Activated CD4-positive, alpha-beta T cell treated with anti-CD3 and anti-CD28 coated beads, Interleukin-2, amount 10 ng/mL, durations not matched to agents 7 days and 5 days (primary cell): ENCODE data around the gene C20orf144. TPM values are rescaled to one million over a fixed set of nuclear protein-coding genes. Genes with fewer than 3 reads are reported as not detected.

ENCODE experiments used
- CTCF ChIA-PET: fragments of 350-600 bp; sonication (Branson Sonifier 250); formaldehyde crosslinking; loops from one replicate; lab custom pipeline; 2021; ENCODE audit warnings: antibody characterized with exemption; lab: Charles Lee
- POLR2A ChIA-PET: fragments of 350-600 bp; sonication (Branson Sonifier 250); formaldehyde crosslinking; loops from one replicate; lab custom pipeline; 2021; ENCODE audit warnings: antibody characterized with exemption; lab: Charles Lee
- DNase-seq: peaks from one replicate; pipeline ENCODE4 v3.0.0-alpha.2; 2020
- H3K27ac Mint-ChIP-seq: one replicate; pipeline ENCODE4 v1.8.0; 2021; ENCODE audit warnings: mild to moderate bottlenecking, moderate library complexity, mixed read lengths
- H3K27me3 Mint-ChIP-seq: one replicate; pipeline ENCODE4 v1.8.0; 2021; ENCODE audit warnings: mixed read lengths
- H3K36me3 Mint-ChIP-seq: one replicate; pipeline ENCODE4 v1.8.0; 2021; ENCODE audit warnings: low read depth, mixed read lengths
- H3K4me1 Mint-ChIP-seq: one replicate; pipeline ENCODE4 v1.8.0; 2021; ENCODE audit warnings: mixed read lengths
- H3K4me3 Mint-ChIP-seq: one replicate; pipeline ENCODE4 v1.8.0; 2021; ENCODE audit warnings: mild to moderate bottlenecking, moderate library complexity, mixed read lengths
- H3K9me3 Mint-ChIP-seq: one replicate; pipeline ENCODE4 v1.8.0; 2021; ENCODE audit warnings: mixed read lengths
- total RNA-seq, 2 experiments: library from RNA; stranded (reverse); gene quantifications; one replicate each; pipeline ENCODE4 v1.2.3, GENCODE V29; 2021

The C20orf144 gene
- total RNA-seq, 2 experiments from 2014 or later = 0.15 to 0.25 TPM

- Mint-ChIP-seq H3K4me3 (peak overlapping the region; percentile 54), H3K9me3 (no peaks in the 10 kb centered on the region), H3K4me1 (peaks cover 82% of the 10 kb centered on the region), H3K27me3 (no peaks in the 10 kb centered on the region), H3K36me3 (peaks cover 15% of the 10 kb centered on the region), H3K27ac (peak overlapping the region; percentile 94)
- CTCF ChIA-PET = interaction anchor here (0.5 to 1.0 kb wide), 3 partner anchors 8 to 233 kb away, joined by 3 to 4 read pairs (median 3); no protein-coding TSS in a partner anchor
- no peak for DNase-seq
- POLR2A ChIA-PET = interaction anchor here (1.0 kb wide), 1 partner anchor 33 kb away, joined by 6 read pairs; the partner anchor contains the start of gene PXMP4
Measured at GRCh38 chr20:33686984-33687366, 24.8 kb downstream of the C20orf144 start.

GRCh38 chr20:33687370-33687915 lies 25.3 kb downstream of the C20orf144 start:
- no peak for DNase-seq
- Mint-ChIP-seq H3K36me3 (peaks cover 12% of the 10 kb centered on the region), H3K9me3 (no peaks in the 10 kb centered on the region), H3K4me3 (no peak overlapping the region), H3K4me1 (peaks cover 80% of the 10 kb centered on the region), H3K27me3 (no peaks in the 10 kb centered on the region), H3K27ac (peak overlapping the region; percentile 94)
- POLR2A ChIA-PET = interaction anchor here (0.5 kb wide), 1 partner anchor 36 kb away, joined by 4 read pairs; no protein-coding TSS in a partner anchor
- CTCF ChIA-PET = interaction anchor here (0.5 to 1.0 kb wide), 3 partner anchors 9 to 233 kb away, joined by 3 to 4 read pairs (median 3); no protein-coding TSS in a partner anchor

DNA sequence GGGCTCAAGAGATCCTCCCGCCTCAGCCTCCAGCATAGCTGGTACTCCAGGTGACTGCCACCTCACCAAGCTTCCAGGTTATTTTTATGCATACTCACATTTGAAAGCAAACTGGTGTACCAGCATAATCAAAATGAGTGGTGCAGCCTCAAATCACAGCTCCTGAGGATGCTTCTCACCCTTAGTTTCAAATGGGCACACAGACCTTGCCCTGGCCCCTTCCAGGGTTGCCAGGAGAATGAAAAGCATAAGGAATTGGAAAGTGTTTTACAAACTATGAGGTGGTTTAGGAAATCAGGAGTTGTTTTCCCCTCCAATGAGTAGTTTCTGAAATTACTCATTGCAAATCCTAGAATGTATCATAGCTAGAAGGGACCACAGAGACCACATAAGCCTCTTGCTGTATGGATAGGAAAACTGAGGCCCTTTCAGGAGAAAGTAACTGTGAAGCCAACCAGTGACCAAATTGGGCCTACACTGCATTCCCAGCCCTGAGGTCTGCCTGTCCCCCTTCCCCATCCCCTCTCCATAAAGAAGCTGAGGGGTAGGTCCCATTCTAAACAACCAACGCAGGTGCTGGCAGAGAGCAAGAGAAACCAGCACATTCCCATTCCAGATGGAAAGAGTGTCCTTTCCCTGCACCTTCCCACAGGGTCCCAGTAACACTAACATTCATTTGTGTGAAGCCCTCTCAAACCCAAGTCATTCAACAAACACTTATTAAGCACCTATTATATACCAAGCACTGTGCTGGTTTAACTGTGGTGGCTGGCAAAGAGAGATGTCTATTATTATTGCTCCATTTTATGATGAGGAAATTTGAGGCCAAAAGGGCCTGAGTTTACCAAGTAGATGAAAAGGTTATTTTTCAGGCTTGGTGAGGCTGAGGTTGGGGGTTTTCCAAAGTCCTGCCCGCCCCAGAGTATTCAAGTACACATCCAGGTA lies 26.1 kb downstream of the C20orf144 start:
- Mint-ChIP-seq H3K4me3 (no peak overlapping the region), H3K27ac (peak overlapping the region; percentile 94), H3K27me3 (no peaks in the 10 kb centered on the region), H3K36me3 (peaks cover 9% of the 10 kb centered on the region), H3K9me3 (no peaks in the 10 kb centered on the region), H3K4me1 (peaks cover 72% of the 10 kb centered on the region)
- ChIA-PET POLR2A (interaction anchor here (0.5 kb wide), 1 partner anchor 35 kb away, joined by 4 read pairs; no protein-coding TSS in a partner anchor), CTCF (interaction anchor here (1.0 kb wide), 1 partner anchor 10 kb away, joined by 3 read pairs; no protein-coding TSS in a partner anchor)
- no peak for DNase-seq

- Mint-ChIP-seq H3K4me1 (peaks cover 68% of the 10 kb centered on the region), H3K27ac (peak overlapping the region; percentile 94), H3K36me3 (peaks cover 9% of the 10 kb centered on the region), H3K9me3 (no peaks in the 10 kb centered on the region), H3K27me3 (no peaks in the 10 kb centered on the region), H3K4me3 (no peak overlapping the region)
- DNase-seq = no peak
- ChIA-PET POLR2A (no interaction called here), CTCF (interaction anchor here (0.6 kb wide), 1 partner anchor 365 kb away, joined by 3 read pairs; no protein-coding TSS in a partner anchor)
Measured at GRCh38 chr20:33688938-33689424, 26.9 kb downstream of the C20orf144 start.

- peak overlapping the region; percentile 35 for H3K4me3 Mint-ChIP-seq
Measured at GRCh38 chr20:33689493-33689892, 27.4 kb downstream of the C20orf144 start.

DNA sequence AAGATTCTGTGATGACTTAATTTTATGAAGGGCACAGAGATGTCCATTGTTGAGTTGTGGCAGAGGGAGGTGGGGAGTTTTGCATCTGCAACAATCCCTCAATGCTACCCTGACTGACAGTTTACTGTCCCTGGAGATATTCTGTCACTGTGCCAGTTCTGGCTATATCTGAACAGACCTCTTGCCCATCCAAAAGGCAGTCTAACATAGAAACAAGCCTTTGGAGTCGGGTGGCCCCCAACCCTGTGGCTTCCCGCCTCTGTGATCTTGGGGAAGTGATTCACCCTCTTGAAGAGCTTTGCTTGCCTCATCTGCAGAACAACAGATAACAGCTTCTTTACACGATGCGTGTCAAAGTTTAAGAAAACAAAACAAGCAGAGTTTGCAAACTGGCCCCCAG lies 27.8 kb downstream of the C20orf144 start:
- peak; percentile 66 for DNase-seq
- Mint-ChIP-seq H3K27ac (peak overlapping the region; percentile 94), H3K4me1 (peaks cover 58% of the 10 kb centered on the region), H3K36me3 (peaks cover 5% of the 10 kb centered on the region), H3K9me3 (no peaks in the 10 kb centered on the region), H3K27me3 (no peaks in the 10 kb centered on the region), H3K4me3 (peak overlapping the region; percentile 35)
- ChIA-PET POLR2A (no interaction called here), CTCF (interaction anchor here (0.6 to 1.9 kb wide), 7 partner anchors 11 to 1230 kb away, joined by 3 to 7 read pairs (median 4); no protein-coding TSS in a partner anchor)

More at GRCh38 chr20:33689493-33689892, 27.4 kb downstream of the C20orf144 start:
- CTCF ChIA-PET = interaction anchor here (0.6 to 1.9 kb wide), 6 partner anchors 10 to 952 kb away, joined by 3 to 7 read pairs (median 4); no protein-coding TSS in a partner anchor
- Mint-ChIP-seq H3K36me3 (peaks cover 9% of the 10 kb centered on the region), H3K27me3 (no peaks in the 10 kb centered on the region), H3K27ac (peak overlapping the region; percentile 94), H3K4me1 (peaks cover 63% of the 10 kb centered on the region), H3K9me3 (no peaks in the 10 kb centered on the region)
- POLR2A ChIA-PET = no interaction called here
- no peak for DNase-seq

DNA sequence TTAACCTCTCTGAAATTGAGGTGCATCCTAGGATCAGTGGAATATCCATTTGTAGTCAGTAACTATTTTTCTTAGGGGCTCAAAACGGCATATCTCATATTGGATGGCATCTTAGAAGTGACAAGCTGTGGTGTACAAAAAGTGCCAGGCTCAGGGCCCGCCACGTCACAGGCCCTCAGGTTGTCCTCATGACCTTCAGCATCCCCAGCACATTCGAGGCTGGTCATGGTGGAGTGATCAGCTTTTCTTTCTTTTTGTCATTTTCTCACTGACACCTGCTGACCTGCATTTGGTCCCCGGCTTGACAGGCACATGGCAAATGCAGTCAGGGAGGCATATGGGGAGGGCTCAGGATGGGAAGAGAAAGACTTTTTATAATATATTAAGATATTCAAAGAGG lies 31.2 kb downstream of the C20orf144 start:
- Mint-ChIP-seq H3K4me3 (no peak overlapping the region), H3K4me1 (peaks cover 35% of the 10 kb centered on the region), H3K9me3 (peaks cover under 1% of the 10 kb centered on the region), H3K27ac (no peak overlapping the region), H3K27me3 (no peaks in the 10 kb centered on the region), H3K36me3 (peaks cover under 1% of the 10 kb centered on the region)
- no peak for DNase-seq
- POLR2A ChIA-PET = interaction anchor here (0.6 kb wide), 1 partner anchor 14 kb away, joined by 3 read pairs; no protein-coding TSS in a partner anchor
- CTCF ChIA-PET = interaction anchor here (1.3 to 2.1 kb wide), 3 partner anchors 12 to 27 kb away, joined by 3 to 5 read pairs (median 4); partner anchors contain the start of genes ACTL10 and PXMP4

DNA sequence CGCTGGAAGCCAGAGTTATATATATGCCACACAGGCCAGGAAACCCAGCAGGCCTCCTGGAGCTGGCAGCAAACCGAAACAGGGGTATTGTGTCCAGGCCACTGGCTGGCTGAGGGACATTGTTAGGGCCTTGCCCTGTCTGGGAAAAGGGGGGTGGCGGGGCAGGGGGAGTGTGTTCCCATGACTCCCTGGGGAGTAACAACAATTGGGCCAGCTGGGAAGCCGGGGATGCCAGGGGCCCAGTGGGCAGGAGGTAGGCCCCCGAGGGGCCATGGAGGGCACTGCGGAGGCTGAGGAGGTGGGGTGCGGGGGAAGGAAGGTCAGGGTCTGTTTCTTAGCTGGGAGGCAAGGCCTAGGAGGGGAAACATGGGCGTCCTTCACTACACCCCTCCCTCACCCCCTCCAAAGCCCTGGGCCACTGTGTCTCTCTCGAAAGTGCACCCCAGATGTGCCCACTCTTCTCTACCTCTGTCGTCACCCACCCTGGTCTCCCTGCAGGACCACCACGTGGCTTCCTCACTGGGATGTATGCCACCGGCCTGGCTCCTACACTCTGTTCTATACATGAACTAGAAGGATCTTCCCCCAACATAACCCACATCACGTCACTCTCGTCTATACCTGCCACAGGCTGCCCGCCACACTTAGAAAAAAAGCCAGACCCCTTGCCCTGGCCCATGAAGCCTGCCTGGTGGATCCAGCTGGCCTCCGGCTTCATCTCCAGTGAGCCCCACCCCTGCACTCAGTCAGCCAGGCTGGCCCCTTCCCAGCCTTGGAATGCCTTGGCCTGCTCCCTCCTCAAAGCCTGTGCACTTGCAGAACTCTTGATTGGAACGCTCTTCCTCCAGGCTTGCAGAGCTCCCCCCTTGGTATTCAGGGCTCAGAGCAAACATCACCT lies 31.9 kb downstream of the C20orf144 start:
- ChIA-PET CTCF (interaction anchor here (1.1 to 2.1 kb wide), 4 partner anchors 13 to 33 kb away, joined by 3 to 5 read pairs (median 4); partner anchors contain the start of genes ACTL10 and PXMP4), POLR2A (no interaction called here)
- peaks cover 28% of the 10 kb centered on the region for H3K4me1 Mint-ChIP-seq
- no peak for DNase-seq
- no peak overlapping the region for H3K4me3 Mint-ChIP-seq
- H3K27ac Mint-ChIP-seq = no peak overlapping the region
- peaks cover 3% of the 10 kb centered on the region for H3K36me3 Mint-ChIP-seq
- peaks cover 3% of the 10 kb centered on the region for H3K9me3 Mint-ChIP-seq
- no peaks in the 10 kb centered on the region for H3K27me3 Mint-ChIP-seq

GRCh38 chr20:33694639-33695012 lies 32.5 kb downstream of the C20orf144 start:
- Mint-ChIP-seq H3K4me1 (peaks cover 22% of the 10 kb centered on the region), H3K9me3 (peaks cover 3% of the 10 kb centered on the region), H3K36me3 (peaks cover 3% of the 10 kb centered on the region), H3K27ac (peak overlapping the region; percentile 72), H3K4me3 (no peak overlapping the region), H3K27me3 (no peaks in the 10 kb centered on the region)
- DNase-seq = no peak
- POLR2A ChIA-PET = no interaction called here
- CTCF ChIA-PET = interaction anchor here (1.1 to 1.9 kb wide), 2 partner anchors 27 to 32 kb away, joined by 3 to 4 read pairs; partner anchors contain the start of gene ACTL10

GRCh38 chr20:33696448-33696847 lies 34.3 kb downstream of the C20orf144 start:
- ChIA-PET POLR2A (no interaction called here), CTCF (no interaction called here)
- peaks cover 4% of the 10 kb centered on the region for H3K36me3 Mint-ChIP-seq

DNA sequence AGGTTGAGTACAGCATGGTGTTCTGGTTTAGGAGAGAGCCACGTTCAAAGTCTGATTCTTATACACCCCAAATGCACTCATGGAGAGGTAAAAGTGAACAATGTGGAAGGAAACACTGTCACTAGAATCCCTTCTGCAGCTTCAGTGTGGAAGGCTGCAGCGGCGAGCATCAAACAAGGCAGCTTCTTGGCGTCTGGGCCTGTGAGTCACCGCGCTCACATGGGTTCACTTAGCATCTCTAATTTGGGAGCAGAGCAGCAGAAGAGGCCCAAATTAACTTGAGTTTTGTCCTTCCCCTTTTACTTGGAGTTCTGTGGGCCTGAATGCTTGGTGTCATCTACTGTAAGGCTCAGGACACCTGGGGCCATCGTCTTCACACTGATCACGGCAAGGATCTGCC lies 35.0 kb downstream of the C20orf144 start:
- Mint-ChIP-seq H3K27me3 (no peaks in the 10 kb centered on the region), H3K36me3 (peaks cover 9% of the 10 kb centered on the region), H3K9me3 (peaks cover 3% of the 10 kb centered on the region), H3K4me3 (no peak overlapping the region), H3K27ac (no peak overlapping the region), H3K4me1 (peaks cover 1% of the 10 kb centered on the region)
- POLR2A ChIA-PET = no interaction called here
- DNase-seq = no peak
- CTCF ChIA-PET = no interaction called here

More at GRCh38 chr20:33696448-33696847, 34.3 kb downstream of the C20orf144 start:
- Mint-ChIP-seq H3K27me3 (no peaks in the 10 kb centered on the region), H3K27ac (no peak overlapping the region), H3K4me3 (no peak overlapping the region), H3K9me3 (peaks cover 3% of the 10 kb centered on the region), H3K4me1 (peaks cover 5% of the 10 kb centered on the region)
- no peak for DNase-seq
